Duodenal mucosa (tissue), 2 donors: ENCODE results near the gene IFIT5.
"Not testable (repeated sequence)": the region's sequence is repeated elsewhere in the genome, so short reads cannot be mapped to it uniquely, and the experiment has no call there.

Experiments
- H3K27ac ChIP-seq: one replicate; pipeline ENCODE4 v1.7.0; 2013; ENCODE audit warnings: low read depth, low read length
- H3K27me3 ChIP-seq, 2 donors: one replicate each; pipeline ENCODE4 v1.7.0; 2013; ENCODE audit warnings: low read length in 2 of 2, control low read depth in 1 of 2; ENCODE audit not compliant: insufficient read depth in 2 of 2, control insufficient read depth in 1 of 2
- H3K36me3 ChIP-seq, 2 donors: one replicate each; pipeline ENCODE4 v1.7.0; 2013; ENCODE audit warnings: low read length in 2 of 2, control low read depth in 1 of 2; ENCODE audit not compliant: insufficient read depth in 2 of 2, control insufficient read depth in 1 of 2
- H3K4me1 ChIP-seq, 2 donors: one replicate each; pipeline ENCODE4 v1.7.0; 2013; ENCODE audit warnings: low read length in 2 of 2, control low read depth in 1 of 2; ENCODE audit not compliant: insufficient read depth in 2 of 2, control insufficient read depth in 1 of 2
- H3K4me3 ChIP-seq, 2 donors: one replicate each; pipeline ENCODE4 v1.7.0; 2013; ENCODE audit warnings: low read length in 2 of 2, low read depth in 1 of 2
- H3K9ac ChIP-seq, 2 donors: one replicate each; pipeline ENCODE4 v1.7.0; 2013; ENCODE audit warnings: low read length in 2 of 2, low read depth in 1 of 2
- H3K9me3 ChIP-seq, 2 donors: one replicate each; pipeline ENCODE4 v1.7.0; 2013; ENCODE audit warnings: low read length in 2 of 2, control low read depth in 1 of 2; ENCODE audit not compliant: control insufficient read depth in 1 of 2

IFIT5 gene

GRCh38 chr10:89393898-89394297 is 20.5 kb upstream of the IFIT5 start:
- H3K4me1 ChIP-seq = peaks cover 13 to 17% of the 10 kb centered on the region in 2 donors
- no peak overlapping the region for H3K4me3 ChIP-seq
- no peaks in the 10 kb centered on the region for H3K9me3 ChIP-seq
- no peak overlapping the region for H3K27ac ChIP-seq
- no peaks in the 10 kb centered on the region for H3K36me3 ChIP-seq
- H3K27me3 ChIP-seq = no peaks in the 10 kb centered on the region
- H3K9ac ChIP-seq = no peak overlapping the region

DNA sequence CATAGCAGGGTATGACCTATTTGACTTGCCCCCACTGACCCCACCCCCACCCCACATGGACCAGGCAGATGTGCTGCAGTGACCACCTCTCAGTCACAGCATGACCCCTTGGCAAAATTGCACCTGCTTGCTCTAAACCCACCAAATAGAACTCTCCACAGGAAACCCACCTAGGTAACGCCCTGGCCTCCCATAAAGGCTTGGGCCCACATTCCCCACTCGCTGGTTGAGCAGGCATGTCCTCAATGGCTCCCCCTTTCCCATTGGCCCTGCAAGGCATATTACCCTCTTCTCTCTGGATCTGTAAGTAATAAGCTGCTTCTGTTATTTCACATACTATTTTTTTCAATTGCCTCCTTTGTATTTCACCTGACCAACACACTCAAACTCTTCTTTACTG is 19.2 kb upstream of the IFIT5 start:
- Histone ChIP-seq H3K27ac (no peak overlapping the region), H3K27me3 (no peaks in the 10 kb centered on the region), H3K9me3 (no peaks in the 10 kb centered on the region), H3K36me3 (no peaks in the 10 kb centered on the region), H3K4me3 (no peak overlapping the region), H3K4me1 (peaks cover 13 to 17% of the 10 kb centered on the region in 2 donors), H3K9ac (no peak overlapping the region)

- Histone ChIP-seq H3K4me3 (no peak overlapping the region), H3K4me1 (peaks cover 1 to 2% of the 10 kb centered on the region in 2 donors), H3K27ac (no peak overlapping the region)
These were observed 16.2 kb upstream of the IFIT5 start for GRCh38 chr10:89398003-89398749.

DNA sequence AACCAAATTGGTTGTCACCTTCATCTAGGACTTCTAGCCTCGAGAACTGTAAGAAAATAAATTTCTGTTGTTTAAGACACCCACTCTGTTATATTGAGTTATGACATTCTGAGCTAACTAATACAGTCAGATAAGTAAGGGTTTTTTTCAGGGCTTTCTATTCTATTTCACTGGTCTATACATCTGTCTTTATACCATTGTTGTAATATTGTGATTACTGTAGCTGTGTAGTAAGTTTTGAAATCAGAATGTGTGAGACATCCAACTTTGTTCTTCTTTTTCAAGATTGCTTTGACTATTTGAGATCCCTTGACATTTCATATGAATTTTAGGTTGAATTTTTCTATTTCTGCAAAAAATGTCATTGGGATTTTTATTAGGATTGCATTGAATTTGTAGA is 14.4 kb upstream of the IFIT5 start:
- no peak overlapping the region for H3K4me3 ChIP-seq
- H3K27me3 ChIP-seq = no peaks in the 10 kb centered on the region
- H3K27ac ChIP-seq = no peak overlapping the region
- H3K4me1 ChIP-seq = no peaks in the 10 kb centered on the region
- peaks cover 0 to 4% of the 10 kb centered on the region in 2 donors for H3K36me3 ChIP-seq
- H3K9me3 ChIP-seq = no peaks in the 10 kb centered on the region
- no peak overlapping the region for H3K9ac ChIP-seq

More at GRCh38 chr10:89398003-89398749, 16.2 kb upstream of the IFIT5 start:
- no peaks in the 10 kb centered on the region for H3K27me3 ChIP-seq
- no peak overlapping the region for H3K9ac ChIP-seq
- H3K36me3 ChIP-seq = peaks cover 0 to 4% of the 10 kb centered on the region in 2 donors
- H3K9me3 ChIP-seq = no peaks in the 10 kb centered on the region

GRCh38 chr10:89403043-89403442 is 11.3 kb upstream of the IFIT5 start:
- H3K27me3 ChIP-seq = no peaks in the 10 kb centered on the region
- no peak overlapping the region for H3K4me3 ChIP-seq
- peaks cover 0 to 4% of the 10 kb centered on the region in 2 donors for H3K36me3 ChIP-seq
- no peak overlapping the region for H3K27ac ChIP-seq
- no peaks in the 10 kb centered on the region for H3K9me3 ChIP-seq
- no peaks in the 10 kb centered on the region for H3K4me1 ChIP-seq
- no peak overlapping the region for H3K9ac ChIP-seq

GRCh38 chr10:89404104-89405047 is 10.0 kb upstream of the IFIT5 start:
- no peak overlapping the region for H3K9ac ChIP-seq
- no peak overlapping the region for H3K4me3 ChIP-seq
- H3K27ac ChIP-seq = no peak overlapping the region
- no peaks in the 10 kb centered on the region for H3K4me1 ChIP-seq
- no peaks in the 10 kb centered on the region for H3K27me3 ChIP-seq
- H3K36me3 ChIP-seq = peaks cover 0 to 4% of the 10 kb centered on the region in 2 donors
- no peaks in the 10 kb centered on the region for H3K9me3 ChIP-seq

DNA sequence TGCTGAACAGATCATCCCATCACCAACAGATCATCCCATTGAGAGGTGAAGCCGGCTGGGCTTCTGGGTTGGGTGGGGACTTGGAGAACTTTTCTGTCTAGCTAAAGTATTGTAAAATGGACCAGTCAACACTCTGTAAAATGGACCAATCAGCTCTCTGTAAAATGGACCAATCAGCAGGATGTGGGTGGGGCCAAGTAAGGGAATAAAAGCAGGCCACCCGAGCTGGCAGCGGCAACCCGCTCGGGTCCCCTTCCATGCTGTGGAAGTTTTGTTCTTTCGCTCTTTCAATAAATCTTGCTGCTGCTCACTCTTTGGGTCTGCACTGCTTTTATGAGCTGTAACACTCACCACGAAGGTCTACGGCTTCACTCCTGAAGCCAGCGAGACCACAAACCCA is 8.2 kb upstream of the IFIT5 start:
- not testable (repeated sequence) for H3K4me3 ChIP-seq, H3K36me3 ChIP-seq, H3K27ac ChIP-seq, H3K4me1 ChIP-seq, H3K9ac ChIP-seq, H3K9me3 ChIP-seq, H3K27me3 ChIP-seq

DNA sequence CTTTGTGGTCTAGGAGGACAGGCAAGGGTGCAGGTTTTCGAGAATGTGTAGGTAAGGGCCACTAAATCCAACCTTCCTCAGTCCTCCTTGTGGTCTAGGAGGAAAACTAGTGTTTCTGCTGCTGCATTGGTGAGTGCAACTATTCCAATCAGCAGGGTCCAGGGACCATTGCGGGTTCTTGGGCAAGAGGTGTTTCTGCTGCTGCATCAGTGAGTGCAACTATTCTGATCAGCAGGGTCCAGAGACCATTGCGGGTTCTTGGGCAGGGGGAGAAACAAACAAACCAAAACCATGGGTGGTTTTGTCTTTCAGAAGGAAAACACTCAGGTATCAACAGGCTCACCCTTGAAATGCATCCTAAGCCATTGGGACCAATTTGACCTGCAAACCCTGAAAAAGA is 6.6 kb upstream of the IFIT5 start:
- not testable (repeated sequence) for H3K27me3 ChIP-seq, H3K4me3 ChIP-seq, H3K9me3 ChIP-seq, H3K36me3 ChIP-seq, H3K27ac ChIP-seq, H3K4me1 ChIP-seq, H3K9ac ChIP-seq

GRCh38 chr10:89409282-89409681 is 5.1 kb upstream of the IFIT5 start:
- H3K4me3 ChIP-seq, H3K27ac ChIP-seq, H3K4me1 ChIP-seq, H3K27me3 ChIP-seq, H3K36me3 ChIP-seq, H3K9me3 ChIP-seq, H3K9ac ChIP-seq: not testable (repeated sequence)

DNA sequence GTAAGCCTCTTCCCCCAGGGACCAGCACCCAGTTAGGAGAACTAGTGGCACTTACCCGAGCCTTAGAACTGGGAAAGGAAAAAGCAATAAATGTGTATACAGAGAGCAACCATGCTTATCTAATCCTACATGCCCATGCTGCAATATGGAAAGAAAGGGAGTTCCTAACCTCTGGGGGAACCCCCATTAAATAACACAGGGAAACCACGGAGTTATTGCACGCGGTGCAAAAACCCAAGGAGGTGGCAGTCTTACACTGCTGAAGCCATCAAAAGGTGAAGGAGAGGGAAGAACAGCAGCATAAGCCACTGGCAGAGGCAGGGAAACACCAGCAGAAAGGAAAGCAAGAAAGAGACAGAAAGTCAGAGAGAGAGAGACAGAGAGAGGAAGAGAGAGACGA is 3.8 kb upstream of the IFIT5 start:
- not testable (repeated sequence) for H3K4me3 ChIP-seq, H3K27me3 ChIP-seq, H3K4me1 ChIP-seq, H3K27ac ChIP-seq, H3K9ac ChIP-seq, H3K36me3 ChIP-seq, H3K9me3 ChIP-seq
